ENCODE data around the gene BTBD7. TPM values are rescaled to one million over a fixed set of nuclear protein-coding genes. Genes with fewer than 3 reads are reported as not detected.

Gene BTBD7
- total RNA-seq, 1 experiment from 2014 or later: 30.8 TPM

DNA sequence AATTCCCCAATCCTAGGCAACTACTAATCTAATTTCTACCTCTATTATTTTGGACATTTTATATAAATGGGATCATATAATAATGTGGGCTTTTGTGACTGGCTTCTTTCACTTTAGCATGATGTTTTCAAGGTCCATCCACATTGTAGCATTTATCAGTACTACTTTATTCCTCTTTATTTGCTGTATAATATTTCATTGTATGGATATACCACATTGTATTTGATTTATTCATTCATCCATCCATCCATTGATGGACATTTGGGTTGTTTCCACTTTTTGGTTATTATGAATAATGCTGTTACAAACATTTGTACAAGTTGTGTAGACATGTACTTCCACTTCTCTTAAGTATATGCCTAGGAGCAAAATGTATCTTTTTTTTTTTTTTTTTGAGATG lies 17.3 kb downstream of the BTBD7 start:
- H3K36me3 ChIP-seq (ENCODE audit: control insufficient read depth in 1 of 2, insufficient read depth in 2 of 2, low read length in 2 of 2): no peaks in the 10 kb centered on the region
- H4K20me1 ChIP-seq (ENCODE audit: insufficient read depth): no peaks in the 10 kb centered on the region; the same call in 1 of the 2 replicates
- no TSS peak for BruUV-seq (replicated peaks)
- H3K9me2 ChIP-seq (ENCODE audit: insufficient read depth): no peaks in the 10 kb centered on the region
- CTCF ChIA-PET: no interaction called here
- H2AFZ ChIP-seq (ENCODE audit: low read depth, low read length, poor library complexity, severe bottlenecking): no peak overlapping the region
- RAD21 ChIA-PET (ENCODE audit: low non-redundant PET in 1 of 2, low total read pairs in 2 of 2, uncharacterized antibody in 2 of 2, unreplicated experiment in 2 of 2): no interaction called here
- DNase-seq (ENCODE audit: low read depth, low spot score) (no peak), ATAC-seq (no peak)
- intact Hi-C loops (cut with micrococcal nuclease): no loop called here
- POLR2A ChIA-PET: no interaction called here
- H3K9me3 ChIP-seq (ENCODE audit: control insufficient read depth in 1 of 2, insufficient read depth in 1 of 2, low read depth in 1 of 2, low read length in 2 of 2): no peaks in the 10 kb centered on the region
- peaks cover 90% of the 10 kb centered on the region for H3K79me2 ChIP-seq (ENCODE audit: insufficient read depth, low read length)
- H3K9ac ChIP-seq (ENCODE audit: low read length): no peak overlapping the region
- TF ChIP-seq SIN3A (IDR thresholded peaks at IDR 0.05; ENCODE audit: low read depth) (no peak), JUND (IDR thresholded peaks at IDR 0.05) (no peak), CEBPB (IDR thresholded peaks at IDR 0.05; ENCODE audit: low read depth) (no peak), CBX3 (IDR thresholded peaks at IDR 0.05; ENCODE audit: low read depth) (no peak), TCF7L2 (IDR thresholded peaks at IDR 0.05; ENCODE audit: borderline replicate concordance, extremely low read depth, insufficient read depth, insufficient read length) (no peak)
- H3K4me2 ChIP-seq (ENCODE audit: low read length): no peak overlapping the region
- H3K27ac ChIP-seq (ENCODE audit: low read depth, low read length): no peak overlapping the region
- H3K27me3 ChIP-seq (ENCODE audit: insufficient read depth, low read length): no peaks in the 10 kb centered on the region
- peaks cover 0 to 12% of the 10 kb centered on the region in 2 experiments; a peak in 2 of 4 replicates for H3K4me1 ChIP-seq (ENCODE audit: control insufficient read depth in 1 of 2, insufficient read depth in 2 of 2, low read length in 2 of 2)
- H3K4me3 ChIP-seq (replicated peaks in 1 of 2; ENCODE audit: low read depth in 1 of 2, low read length in 2 of 2): no peak overlapping the region

DNA sequence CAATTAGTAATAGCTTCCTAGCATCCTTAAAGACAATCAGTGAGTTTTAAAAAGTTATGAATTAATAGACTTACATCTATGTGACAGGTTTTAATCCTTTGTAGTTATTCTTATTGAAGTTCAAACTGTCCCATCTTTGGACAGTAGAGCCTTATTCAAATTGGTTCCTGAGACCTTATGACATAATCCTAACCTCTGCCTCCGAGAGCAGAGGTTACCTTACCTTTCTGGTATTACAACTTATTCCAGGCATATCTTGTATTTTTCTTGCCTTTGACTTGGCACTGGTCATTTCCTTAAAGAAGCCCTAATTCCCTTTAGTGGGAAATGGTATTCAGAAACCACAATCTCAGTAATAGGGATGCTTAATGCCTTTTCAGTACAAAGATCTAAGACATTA lies 21.8 kb downstream of the BTBD7 start:
- H3K36me3 ChIP-seq (ENCODE audit: control insufficient read depth in 1 of 2, insufficient read depth in 2 of 2, low read length in 2 of 2): no peaks in the 10 kb centered on the region
- no peak overlapping the region for H3K27ac ChIP-seq (ENCODE audit: low read depth, low read length)
- H3K9ac ChIP-seq (ENCODE audit: low read length): no peak overlapping the region
- POLR2A ChIA-PET: no interaction called here
- RAD21 ChIA-PET (ENCODE audit: low non-redundant PET in 1 of 2, low total read pairs in 2 of 2, uncharacterized antibody in 2 of 2, unreplicated experiment in 2 of 2): no interaction called here
- H3K4me1 ChIP-seq (ENCODE audit: control insufficient read depth in 1 of 2, insufficient read depth in 2 of 2, low read length in 2 of 2): no peaks in the 10 kb centered on the region
- DNase-seq (ENCODE audit: low read depth, low spot score) (no peak), ATAC-seq (no peak)
- CTCF ChIA-PET: no interaction called here
- no peak overlapping the region for H2AFZ ChIP-seq (ENCODE audit: low read depth, low read length, poor library complexity, severe bottlenecking)
- no peak overlapping the region for H3K4me2 ChIP-seq (ENCODE audit: low read length)
- TF ChIP-seq CBX3 (IDR thresholded peaks at IDR 0.05; ENCODE audit: low read depth): no peak
- TF ChIP-seq SRF (IDR thresholded peaks at IDR 0.05; ENCODE audit: low read depth): no peak
- TF ChIP-seq POLR2AphosphoS5 (IDR thresholded peaks at IDR 0.05; ENCODE audit: low read depth, low read length): no peak
- H3K4me3 ChIP-seq (replicated peaks in 1 of 2; ENCODE audit: low read depth in 1 of 2, low read length in 2 of 2): no peak overlapping the region
- no peaks in the 10 kb centered on the region for H3K9me2 ChIP-seq (ENCODE audit: insufficient read depth)
- no peaks in the 10 kb centered on the region for H3K27me3 ChIP-seq (ENCODE audit: insufficient read depth, low read length)
- intact Hi-C loops (cut with micrococcal nuclease): no loop called here
- no TSS peak for BruUV-seq (replicated peaks)
- H4K20me1 ChIP-seq (ENCODE audit: insufficient read depth): peaks cover 8% of the 10 kb centered on the region; the same call in 1 of the 2 replicates
- H3K79me2 ChIP-seq (ENCODE audit: insufficient read depth, low read length): peaks cover 89% of the 10 kb centered on the region
- H3K9me3 ChIP-seq (ENCODE audit: control insufficient read depth in 1 of 2, insufficient read depth in 1 of 2, low read depth in 1 of 2, low read length in 2 of 2): no peaks in the 10 kb centered on the region
